Pancreas (tissue), 10 donors: Measurements from ENCODE around the gene S100P. TPM values are rescaled to one million over a fixed set of nuclear protein-coding genes. Genes with fewer than 3 reads are reported as not detected.

Experiments
- ATAC-seq, 4 donors: fragments of 200-7000 bp; cut with Tn5 transposase; one replicate each; pipeline versions ENCODE4 v1.8.0 to v1.9.1; 2020; ENCODE audit warnings: mild to moderate bottlenecking in 4 of 4, moderate library complexity in 4 of 4
- DNase-seq, 6 donors: peaks; one replicate each; pipeline ENCODE4 v3.0.0-alpha.2; 2020
- FAIRE-seq: peaks from 2 replicates; lab custom pipeline; 2012; peaks lifted over from hg19 to GRCh38; lab: Jason Lieb, UNC
- H3K27ac ChIP-seq, 4 donors: fragments of 200-600 bp; sonication (generic); 1 replicate in 3 of 4; 2 replicates in 1 of 4; pipeline versions ENCODE4 v1.5.0 to v1.8.0; 2020
- H3K27me3 ChIP-seq, 4 donors: fragments of 200-600 bp; one replicate each; pipeline ENCODE4 v1.8.0; 2021
- H3K36me3 ChIP-seq, 3 donors: fragments of 200-600 bp; sonication (generic) in 1 of 3; one replicate each; pipeline versions ENCODE4 v1.5.0 to v1.8.0; 2020 to 2021
- H3K4me1 ChIP-seq, 3 donors: fragments of 200-600 bp; one replicate each; pipeline ENCODE4 v1.8.0; 2021
- H3K4me3 ChIP-seq, 4 donors: fragments of 200-600 bp; sonication (generic) in 2 of 4; one replicate each; pipeline versions ENCODE4 v1.5.0 to v1.8.0; 2020 to 2021
- H3K9me3 ChIP-seq, 4 donors: fragments of 200-600 bp; one replicate each; pipeline ENCODE4 v1.8.0; 2021
- CTCF ChIP-seq, 4 donors: fragments of 200-600 bp; sonication (generic) in 3 of 4; IDR thresholded peaks; one replicate each; pipeline versions ENCODE4 v1.5.0 to v1.8.0; 2021; ENCODE audit warnings: antibody characterized with exemption in 4 of 4
- WGBS, 2 donors: extraction: QIAGEN DNeasy Blood & Tissue Kit; methylation state at CpG; one replicate each; pipeline ENCODE4 v1.1.7; 2013; 5-methylcytosine and 5-hydroxymethylcytosine counted together
- intact Hi-C, 3 donors: fragments of 100-400 bp; cut with DNase I; formaldehyde crosslinking; loops; one replicate each; pipeline versions ENCODE4 v1.11.1 to v1.14.2; 2022
- polyA plus RNA-seq, 2 donors: library from polyadenylated mRNA; stranded (reverse); fragments of 200-250 nt; gene quantifications; one replicate each; pipeline ENCODE4 v1.2.3, GENCODE V29; 2013
- total RNA-seq, 6 donors: library from RNA; stranded (reverse); fragmentation: NEBNext Ultra II Directional in 4 of 6; extraction: Animal tissue kit (Norgen Biotek cat#: 25700) in 4 of 6; gene quantifications; one replicate each; pipeline versions ENCODE4 v1.2.1 to v1.2.4, GENCODE V29; 2021 to 2023
- donor health status: healthy with polysubstance abuse.
- donor health status: DM: no; HTN: no; CAD: no; lungs with moderate emphysema.
- donor health status: DM: no; HTN: no; CAD: no.
- donor health status: control.
- donor health status: control.
- donor health status: Bipolar disorder and iron deficiency.
- donor health status: DM: yes; HTN: yes; CAD: no.
- donor health status: DM: no; HTN: no; CAD: no.
- donor health status: DM: no; HTN: no; CAD: no.
- donor health status: DM: yes; HTN: yes; CAD: no.

S100P gene
- total and polyA plus RNA-seq, 8 donors = 0.42 to 15.7 (median 1.5) TPM; not detected in 4

GRCh38 chr4:6710282-6710681 is 16.6 kb downstream of the S100P start:
- peaks cover 12 to 28% (median 23%) of the 10 kb centered on the region in 3 donors for H3K4me1 ChIP-seq
- TF ChIP-seq CTCF (IDR thresholded peaks at IDR 0.05) = no peak
- FAIRE-seq (no peak), DNase-seq (no peak), ATAC-seq (peak in 3 of 4 donors; percentile 3 to 30 (median 4))
- 5 to 10% methylated on average over 6 of the region's 6 CpGs for WGBS, 2 donors
- no peaks in the 10 kb centered on the region for H3K27me3 ChIP-seq
- H3K4me3 ChIP-seq = peak overlapping the region; percentile 76 to 82 (median 82)
- H3K36me3 ChIP-seq = peaks cover 0 to 4% (median 0%) of the 10 kb centered on the region in 3 donors
- intact Hi-C loops = no loop called here
- H3K27ac ChIP-seq = peak overlapping the region in 3 of 4 donors; percentile 43 to 80 (median 76)
- H3K9me3 ChIP-seq = no peaks in the 10 kb centered on the region

- ATAC-seq (no peak), DNase-seq (no peak), FAIRE-seq (no peak)
- H3K27me3 ChIP-seq = no peaks in the 10 kb centered on the region
- no peaks in the 10 kb centered on the region for H3K9me3 ChIP-seq
- H3K4me1 ChIP-seq = peaks cover 12 to 31% (median 21%) of the 10 kb centered on the region in 3 donors
- H3K4me3 ChIP-seq = no peak overlapping the region
- 76 to 83% methylated on average over 2 of the region's 2 CpGs for WGBS, 2 donors
- TF ChIP-seq CTCF (IDR thresholded peaks at IDR 0.05) = no peak
- intact Hi-C loops = no loop called here
- no peak overlapping the region for H3K27ac ChIP-seq
- H3K36me3 ChIP-seq = no peaks in the 10 kb centered on the region
Observed at GRCh38 chr4:6710996-6711395, 17.3 kb downstream of the S100P start.

GRCh38 chr4:6714954-6715353 is 21.3 kb downstream of the S100P start:
- Histone ChIP-seq H3K4me3 (no peak overlapping the region), H3K27ac (no peak overlapping the region), H3K4me1 (peaks cover 0 to 22% (median 10%) of the 10 kb centered on the region in 3 donors), H3K9me3 (no peaks in the 10 kb centered on the region), H3K27me3 (no peaks in the 10 kb centered on the region), H3K36me3 (no peaks in the 10 kb centered on the region)
- WGBS, 2 donors = 74 to 83% methylated on average over 1 of the region's 1 CpG
- no peak for TF ChIP-seq CTCF (IDR thresholded peaks at IDR 0.05)
- DNase-seq (no peak), FAIRE-seq (no peak), ATAC-seq (no peak)
- intact Hi-C loops = no loop called here

- peaks cover 0 to 16% (median 10%) of the 10 kb centered on the region in 3 donors for H3K4me1 ChIP-seq
- FAIRE-seq (no peak), ATAC-seq (no peak), DNase-seq (no peak)
- peak overlapping the region; percentile 83 to 91 (median 86) for H3K27ac ChIP-seq
- peak overlapping the region; percentile 66 to 93 (median 80) for H3K4me3 ChIP-seq
- no peaks in the 10 kb centered on the region for H3K27me3 ChIP-seq
- no peaks in the 10 kb centered on the region for H3K9me3 ChIP-seq
- 3 to 6% methylated on average over 9 of the region's 9 CpGs for WGBS, 2 donors
- intact Hi-C loops = no loop called here
- no peak for TF ChIP-seq CTCF (IDR thresholded peaks at IDR 0.05)
- no peaks in the 10 kb centered on the region for H3K36me3 ChIP-seq
Observed at GRCh38 chr4:6715704-6716017, 22.0 kb downstream of the S100P start.

- DNase-seq (peak; percentile 84 to 95 (median 88)), ATAC-seq (peak; percentile 95 to 97 (median 96)), FAIRE-seq (no peak)
- H3K4me1 ChIP-seq = peaks cover 0 to 16% (median 10%) of the 10 kb centered on the region in 3 donors
- 0% methylated on average over 109 of the region's 109 CpGs for WGBS, 2 donors
- no peaks in the 10 kb centered on the region for H3K27me3 ChIP-seq
- H3K4me3 ChIP-seq = peak within 1 kb of the TSS; percentile 66 to 93 (median 80)
- no peak for TF ChIP-seq CTCF (IDR thresholded peaks at IDR 0.05)
- intact Hi-C loops = no loop called here
- no peaks in the 10 kb centered on the region for H3K9me3 ChIP-seq
- peak within 1 kb of the TSS; percentile 83 to 91 (median 86) for H3K27ac ChIP-seq
- H3K36me3 ChIP-seq = no peaks in the 10 kb centered on the region
Observed at GRCh38 chr4:6716018-6716911, 22.6 kb downstream of the S100P start, which contains the start of gene BLOC1S4. TSS of gene BLOC1S4 (plus strand) at chr4:6716174. CDS start at chr4:6716210, 36 bp downstream.
